Stimulated activated CD4-positive, alpha-beta T cell treated with anti-CD3 and anti-CD28 coated beads, Interleukin-12 subunit alpha, Interleukin-12 subunit beta, amount 100 ng/mL, for 48 hours (primary cell): ENCODE results near the gene EDRF1.
"Not testable (repeated sequence)": the region's sequence is repeated elsewhere in the genome, so short reads cannot be mapped to it uniquely, and the experiment has no call there.

ENCODE experiments used
- DNase-seq, 3 donors: peaks; one replicate each; pipeline ENCODE4 v3.0.0-alpha.2; 2020; ENCODE audit warnings: low read depth in 2 of 3, low spot score in 1 of 3

EDRF1 gene

GRCh38 chr10:125719173-125720001, at the start of gene EDRF1:
EDRF1 (plus strand) TSS chr10:125719709; CDS start chr10:125719808, 99 bp downstream.
- peak; percentile 97 to 99 (median 98) for DNase-seq

GRCh38 chr10:125672884-125673283, 46.6 kb upstream of the EDRF1 start:
- DNase-seq, result no peak

- no peak for DNase-seq
These were observed 40.1 kb upstream of the EDRF1 start for GRCh38 chr10:125679436-125679835.

- no peak for DNase-seq
These were observed 36.4 kb upstream of the EDRF1 start, which contains the start of gene TEX36 for GRCh38 chr10:125683063-125683462. TEX36 (minus strand) TSS chr10:125683163; CDS start chr10:125682989, 174 bp downstream.

GRCh38 chr10:125683821-125684220, 35.7 kb upstream of the EDRF1 start:
- DNase-seq, result no peak

GRCh38 chr10:125684581-125684980, 34.9 kb upstream of the EDRF1 start:
- DNase-seq, result no peak

- DNase-seq, result no peak
These were observed 31.9 kb upstream of the EDRF1 start for GRCh38 chr10:125687507-125688185.

- DNase-seq, result no peak
These were observed 29.4 kb upstream of the EDRF1 start for GRCh38 chr10:125689955-125690569.

- DNase-seq, result no peak
These were observed 28.1 kb upstream of the EDRF1 start for GRCh38 chr10:125691160-125691981.

GRCh38 chr10:125692196-125692595, 27.3 kb upstream of the EDRF1 start:
- no peak for DNase-seq

- DNase-seq, result no peak
These were observed 26.6 kb upstream of the EDRF1 start for GRCh38 chr10:125692601-125693523.

- no peak for DNase-seq
These were observed 26.0 kb upstream of the EDRF1 start for GRCh38 chr10:125693524-125693847.

- no peak for DNase-seq
These were observed 24.6 kb upstream of the EDRF1 start for GRCh38 chr10:125694883-125695282.

- not testable (repeated sequence) for DNase-seq
These were observed 22.6 kb upstream of the EDRF1 start for GRCh38 chr10:125696884-125697283.

GRCh38 chr10:125698481-125698998, 21.0 kb upstream of the EDRF1 start:
- no peak for DNase-seq

- no peak for DNase-seq
These were observed 19.9 kb upstream of the EDRF1 start for GRCh38 chr10:125699562-125700143.

GRCh38 chr10:125700355-125700911, 19.1 kb upstream of the EDRF1 start:
- no peak for DNase-seq

- DNase-seq, result no peak
These were observed 11.7 kb upstream of the EDRF1 start for GRCh38 chr10:125707541-125708468.
